NK-92 (cell line): ENCODE results near the gene BCO1.

Experiments
- DNase-seq: peaks from one replicate; lab custom pipeline; 2025; ENCODE audit not compliant: unreplicated experiment; lab: John Stamatoyannopoulos, UW

The BCO1 gene

DNA sequence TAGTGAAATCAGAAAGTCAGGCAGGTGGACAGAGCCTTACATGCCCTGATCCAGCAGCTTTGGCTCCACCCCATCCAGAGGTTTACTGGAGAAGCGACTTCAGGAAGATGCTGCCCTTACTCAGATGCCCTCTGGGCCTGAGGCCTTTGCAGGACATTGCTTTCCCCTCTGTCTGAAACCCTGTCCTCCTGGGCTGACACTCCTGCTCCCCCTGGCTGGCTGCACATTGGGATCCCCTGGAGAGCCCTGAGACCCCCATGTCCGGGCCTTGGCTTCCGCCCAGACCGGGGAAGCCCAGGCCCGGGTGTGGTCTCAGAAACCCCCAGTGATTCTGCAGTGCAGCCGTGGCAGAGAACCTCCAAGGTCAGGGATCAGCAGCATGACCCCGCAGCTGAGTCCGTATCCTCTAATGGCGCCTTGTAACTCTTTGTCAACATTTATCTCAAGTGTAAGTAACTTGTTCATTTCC, 36.6 kb downstream of the BCO1 start:
- DNase-seq, result no peak

DNA sequence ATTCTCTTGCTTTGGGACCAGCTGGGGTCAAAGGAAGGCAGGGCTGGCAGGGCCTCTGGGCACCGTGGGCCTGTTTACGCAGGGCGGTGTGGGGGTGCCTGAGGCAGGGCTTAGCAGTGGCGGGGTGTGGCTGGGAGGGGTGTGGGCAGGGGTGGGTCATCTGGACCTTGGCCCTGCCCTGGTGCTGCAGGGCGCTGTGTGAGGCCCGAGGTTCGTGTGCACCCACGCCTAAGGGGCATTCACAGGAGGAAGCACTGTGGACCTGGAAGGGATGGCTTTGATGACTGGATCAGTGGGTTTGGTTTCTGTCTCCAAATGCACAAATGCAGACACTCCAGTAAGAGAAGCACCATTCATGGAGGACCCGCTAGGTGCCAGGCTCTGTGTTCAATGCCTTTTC, 37.3 kb downstream of the BCO1 start:
- DNase-seq, result no peak

DNA sequence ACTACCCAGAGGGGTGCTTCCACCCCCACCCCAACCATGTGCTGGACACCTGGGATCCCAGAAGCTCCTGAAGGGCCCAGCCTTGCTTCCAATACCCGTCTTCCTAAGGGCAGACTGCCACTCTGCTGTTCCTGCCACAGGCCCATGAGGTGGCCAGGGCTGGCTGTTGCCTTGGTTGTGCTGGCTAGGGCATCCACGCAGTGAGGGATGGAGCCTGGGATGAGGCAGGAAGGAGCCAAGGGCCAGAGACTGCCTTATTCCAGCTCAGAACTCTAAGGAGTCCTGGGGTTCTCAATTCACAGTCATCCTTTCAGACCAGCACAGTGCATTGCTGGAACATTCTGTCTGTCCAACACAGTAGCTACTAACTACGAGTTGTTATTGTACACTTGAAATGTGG, 37.8 kb downstream of the BCO1 start:
- DNase-seq, result no peak

DNA sequence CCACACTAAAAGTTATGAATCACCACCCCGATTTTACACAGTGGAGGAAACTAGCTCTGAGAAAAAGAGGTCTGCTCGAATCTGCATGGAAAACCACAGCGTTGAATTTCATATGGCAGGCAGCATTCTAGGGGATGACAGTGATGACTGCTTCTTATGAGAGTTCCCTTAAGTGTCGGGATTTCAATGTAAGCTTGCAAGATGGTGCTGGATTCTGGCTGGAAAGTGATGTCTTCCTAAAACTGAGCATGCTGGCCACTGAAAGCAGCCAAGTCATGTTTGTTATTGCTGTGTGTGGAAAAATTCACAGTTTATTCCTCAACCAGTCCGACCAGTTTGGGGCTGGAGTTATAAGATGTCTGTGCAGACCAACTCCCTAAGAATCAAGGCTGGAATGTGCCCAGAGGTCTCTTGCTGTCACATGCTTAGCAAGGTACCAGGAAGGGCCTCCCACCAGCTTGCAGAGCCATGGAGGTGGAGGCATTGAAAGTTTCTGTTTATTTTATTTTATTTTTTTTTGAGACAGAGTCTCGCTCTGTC, 39.1 kb downstream of the BCO1 start:
- DNase-seq, result no peak

DNA sequence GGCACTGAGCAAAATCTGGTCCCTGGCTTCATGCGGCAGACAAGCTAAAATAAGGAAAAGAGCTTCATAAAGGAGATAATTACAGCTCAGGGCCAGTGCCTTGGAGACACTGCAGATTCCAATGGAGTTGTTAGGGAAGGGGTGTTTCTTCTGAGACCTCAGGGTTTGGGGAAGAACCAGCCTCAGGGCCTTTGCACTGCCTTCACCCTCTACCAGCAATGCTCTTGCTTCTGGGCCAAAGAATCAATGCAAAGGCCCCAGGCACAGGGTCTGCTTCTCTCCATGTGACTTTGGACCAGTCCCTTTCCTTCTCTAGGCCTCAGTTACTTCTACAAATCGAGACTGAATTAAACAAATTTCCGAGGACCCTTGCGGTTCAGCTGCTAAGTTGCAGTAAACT, 40.0 kb downstream of the BCO1 start:
- no peak for DNase-seq

DNA sequence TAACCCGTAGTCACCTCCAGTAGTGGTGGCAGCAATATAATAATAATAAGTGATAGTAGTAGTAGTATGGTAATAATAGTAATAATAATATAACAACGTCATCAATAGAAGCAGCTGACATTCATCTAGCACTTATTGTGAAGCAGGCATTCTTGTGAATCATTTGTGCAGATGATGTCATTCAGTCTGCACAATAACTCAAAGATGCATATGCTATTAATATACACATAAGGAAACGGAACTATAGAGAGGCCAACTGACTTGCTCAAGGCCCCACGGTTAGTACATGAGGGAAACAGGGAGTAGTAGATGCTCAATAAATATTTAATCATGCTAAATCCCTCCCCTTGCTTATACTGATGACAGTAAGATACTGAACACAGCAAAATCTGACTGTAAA, 40.9 kb downstream of the BCO1 start:
- no peak for DNase-seq

DNA sequence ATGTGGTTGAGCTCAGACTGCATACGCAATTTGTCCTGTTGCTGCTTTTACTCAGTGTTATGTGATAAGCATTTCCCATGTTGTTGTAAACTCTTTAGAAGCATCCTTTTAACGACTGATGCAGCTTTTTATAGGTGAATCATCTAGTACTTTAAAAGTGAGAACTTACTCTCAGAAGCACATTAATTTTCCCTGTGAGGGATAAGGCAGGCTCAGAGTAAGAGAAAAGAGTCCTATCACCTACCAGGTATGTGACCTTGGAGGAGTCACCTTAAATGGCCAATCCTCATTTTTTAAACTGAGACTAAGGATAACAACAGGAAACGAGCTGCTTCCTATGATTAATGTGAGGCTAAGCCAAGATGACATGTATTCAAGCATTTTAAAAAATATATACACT, 41.9 kb downstream of the BCO1 start:
- no peak for DNase-seq

DNA sequence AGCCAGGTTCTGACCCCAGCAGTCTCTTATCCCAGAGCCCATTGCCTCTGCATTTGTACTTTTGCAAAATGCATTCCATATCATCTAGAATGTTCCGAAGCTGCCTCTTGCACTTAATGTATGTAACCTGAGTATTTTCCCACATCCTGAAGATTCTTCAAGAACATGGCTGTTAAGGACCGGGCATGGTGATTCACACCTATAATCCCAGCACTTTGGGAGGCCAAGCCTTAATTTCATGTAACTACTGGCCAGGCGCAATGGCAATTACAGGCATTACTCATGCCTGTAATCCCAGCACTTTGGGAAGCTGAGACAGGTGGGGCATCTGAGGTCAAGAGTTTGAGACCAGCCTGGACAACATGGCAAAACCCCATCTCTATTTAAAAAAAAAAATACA, 44.6 kb downstream of the BCO1 start:
- no peak for DNase-seq

DNA sequence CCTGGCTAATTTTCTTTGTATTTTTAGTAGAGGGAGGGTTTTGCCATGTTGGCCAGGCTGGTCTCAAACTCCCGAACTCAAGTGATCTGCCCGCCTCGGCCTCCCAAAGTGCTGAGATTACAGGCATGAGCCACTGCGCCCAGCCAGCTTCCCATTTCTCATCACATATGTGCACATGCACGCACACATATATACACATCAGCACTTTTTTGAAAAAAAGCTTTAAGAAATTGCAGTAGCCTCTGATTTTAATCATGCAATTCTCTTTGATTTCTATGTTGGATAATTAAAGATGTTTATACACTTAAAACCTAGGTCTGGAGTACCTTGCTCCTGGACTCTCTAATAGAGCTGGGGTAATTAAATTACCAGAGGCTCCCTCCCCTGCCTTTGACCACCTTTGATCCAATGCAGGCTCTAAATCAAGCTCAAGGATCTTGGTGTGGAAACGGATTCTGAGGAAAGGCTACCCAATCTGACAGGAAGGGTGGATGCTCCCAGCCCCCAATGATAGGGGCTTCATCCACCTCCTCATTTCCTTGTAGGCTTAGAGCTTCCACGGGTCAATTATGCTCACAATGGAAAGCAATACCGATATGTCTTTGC, 46.6 kb downstream of the BCO1 start:
- no peak for DNase-seq

DNA sequence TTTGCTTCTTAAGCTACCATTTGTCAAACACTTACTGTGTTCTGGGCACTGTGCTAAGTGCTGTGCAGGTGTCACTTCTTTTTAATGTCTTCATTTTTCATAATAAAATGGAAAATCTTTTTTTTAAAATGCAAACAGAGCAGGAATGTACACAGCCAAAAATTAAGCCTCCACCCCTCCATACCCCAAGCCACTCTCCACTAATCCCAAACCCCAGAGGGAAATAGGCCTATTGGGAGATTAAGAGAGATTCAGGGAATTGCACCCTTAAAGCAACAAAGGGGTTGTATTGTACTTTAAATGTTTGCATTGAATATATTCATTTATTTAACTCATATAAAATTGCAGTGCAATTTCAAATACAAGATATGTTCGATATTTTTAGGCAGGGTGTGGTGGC, 47.7 kb downstream of the BCO1 start:
- no peak for DNase-seq

DNA sequence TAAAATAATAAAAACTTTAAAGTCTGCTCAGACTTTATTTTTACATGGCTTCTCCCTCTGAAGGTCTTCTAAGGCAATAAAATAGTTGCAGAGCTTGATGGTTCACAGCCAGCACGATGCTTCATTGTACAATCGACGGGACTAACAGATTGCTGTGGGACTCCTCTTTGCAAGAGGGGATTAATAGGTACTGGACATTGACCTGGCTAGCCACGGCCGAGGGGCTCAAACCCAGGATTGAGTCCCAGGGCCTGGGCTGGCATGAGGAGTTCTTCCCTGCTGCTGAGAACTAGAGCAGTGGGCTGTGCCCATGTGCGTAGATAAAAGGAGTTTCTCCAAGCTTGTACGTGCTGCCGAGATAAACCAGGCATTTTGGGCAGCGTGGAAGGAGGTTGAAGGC, 52.6 kb downstream of the BCO1 start:
- no peak for DNase-seq

DNA sequence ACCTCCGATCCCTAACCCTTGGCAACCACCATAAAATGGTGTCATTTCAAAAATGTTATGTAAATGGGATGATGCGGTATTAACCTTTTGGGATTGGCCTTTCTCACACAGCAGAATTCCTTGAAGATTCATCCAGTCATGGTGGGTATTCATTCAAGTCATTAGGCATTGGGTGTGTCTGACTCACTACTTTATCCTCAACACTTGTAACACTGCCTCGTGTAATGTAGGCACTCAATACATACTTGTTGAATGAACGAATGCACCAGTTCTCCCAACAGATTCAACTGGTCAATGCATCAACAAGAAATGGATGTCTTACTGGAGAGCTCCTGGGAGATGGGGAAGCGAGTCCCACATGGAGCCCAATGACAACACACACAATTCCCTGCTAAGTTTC, 54.4 kb downstream of the BCO1 start:
- DNase-seq, result no peak

DNA sequence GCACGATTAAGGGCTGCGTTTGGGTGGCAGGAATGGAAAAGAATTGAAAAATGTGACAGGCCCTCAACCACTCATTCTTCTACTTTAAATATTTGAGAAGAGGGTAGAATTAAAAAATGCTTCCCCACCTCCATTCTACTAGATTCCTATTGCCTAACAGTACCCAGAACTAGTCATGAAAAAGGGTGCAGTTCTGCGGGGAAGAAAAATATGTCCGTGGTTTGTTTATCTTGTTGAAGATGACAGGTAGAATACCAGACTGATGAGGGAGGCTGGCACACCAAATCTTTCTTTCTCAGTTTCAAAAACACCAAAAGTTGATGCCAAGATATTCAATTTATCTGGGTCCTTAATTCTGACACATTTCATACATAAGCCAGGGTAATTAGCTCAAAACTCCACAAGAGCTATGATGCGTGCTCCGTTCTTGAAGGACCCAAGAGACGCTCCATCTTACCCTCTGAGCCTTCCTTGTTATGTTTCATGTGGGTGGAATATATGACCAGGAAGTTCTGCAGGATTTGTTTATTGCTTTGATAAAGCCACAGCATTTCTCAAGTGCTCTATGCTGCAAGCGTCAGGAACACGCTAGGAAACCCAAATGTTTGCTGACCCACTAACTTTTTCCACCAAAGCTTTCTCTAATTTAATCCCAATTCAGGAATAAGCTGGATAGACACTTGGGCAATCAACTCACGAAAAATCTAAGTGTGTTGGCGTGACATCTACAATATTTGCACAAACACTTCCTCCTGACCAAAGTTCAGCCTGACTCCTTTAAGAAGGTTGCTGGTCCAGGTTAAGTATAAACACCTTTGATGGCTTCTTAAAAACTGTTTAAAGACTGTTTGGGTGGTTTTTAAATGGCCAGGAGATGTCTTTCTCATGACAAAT, 55.7 kb downstream of the BCO1 start:
- no peak for DNase-seq

DNA sequence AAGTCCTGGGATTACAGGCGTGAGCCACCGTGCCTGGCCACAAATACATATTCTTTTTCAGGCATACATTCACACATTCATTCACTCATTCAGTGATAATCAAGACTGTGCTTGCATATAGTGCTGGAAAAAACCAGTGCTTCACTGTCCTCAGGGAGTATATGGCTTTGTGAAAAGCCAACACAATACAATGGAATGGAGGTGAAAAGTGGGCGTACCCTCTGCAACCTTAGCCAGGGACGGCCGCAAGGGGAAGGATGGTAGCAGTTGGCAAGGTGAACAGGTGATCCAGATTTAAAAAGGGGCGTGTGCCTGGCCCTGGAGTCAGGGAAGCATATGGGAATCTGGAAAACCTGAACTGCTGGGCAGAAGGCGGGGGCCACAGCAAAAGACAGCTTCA, 58.1 kb downstream of the BCO1 start:
- no peak for DNase-seq

DNA sequence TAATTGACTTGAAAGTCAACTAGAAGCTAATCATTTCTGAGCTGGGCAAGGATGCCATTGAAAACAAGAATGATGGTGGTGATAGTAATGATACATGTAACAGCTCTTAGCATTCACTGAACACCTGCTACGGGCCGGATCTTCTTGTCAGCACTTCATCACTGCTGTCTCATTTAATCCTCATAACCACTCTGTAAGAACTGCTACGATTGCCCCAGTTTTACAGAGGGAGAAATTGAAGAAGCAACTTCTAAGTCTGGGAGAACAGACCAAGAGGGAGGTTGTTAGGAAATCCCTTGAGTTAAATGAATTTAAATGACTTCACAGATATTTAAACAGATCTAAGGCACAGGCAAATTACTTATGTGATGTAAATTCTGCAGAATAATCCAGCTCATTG, 69.3 kb downstream of the BCO1 start:
- no peak for DNase-seq

DNA sequence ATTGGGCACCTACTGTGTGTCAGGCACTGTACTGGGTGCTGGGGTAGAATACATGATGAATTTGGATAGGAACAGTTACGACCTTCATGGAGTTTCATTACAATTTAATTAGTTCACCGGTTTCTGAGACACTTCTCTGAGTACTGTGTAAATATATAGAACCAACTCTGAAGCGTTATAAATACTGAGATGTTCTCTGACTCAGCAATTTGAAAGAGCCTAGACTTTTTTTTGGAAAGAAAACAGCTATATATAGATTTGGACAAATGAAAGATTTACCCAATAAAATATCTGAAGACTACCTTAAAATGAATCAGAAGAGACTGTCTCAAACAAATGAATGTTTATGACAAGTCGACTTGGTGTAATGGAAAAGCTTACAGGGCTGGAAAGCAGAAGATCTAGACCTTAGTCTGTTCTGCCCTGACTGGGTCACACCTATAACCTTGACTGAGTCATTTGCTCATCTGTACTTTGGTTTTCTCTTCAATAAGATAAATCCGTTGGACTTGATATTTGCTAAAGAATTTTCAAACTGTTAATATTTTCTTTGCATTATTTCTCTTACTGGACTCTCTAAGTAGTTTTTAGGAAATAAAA, 71.7 kb downstream of the BCO1 start:
- no peak for DNase-seq

DNA sequence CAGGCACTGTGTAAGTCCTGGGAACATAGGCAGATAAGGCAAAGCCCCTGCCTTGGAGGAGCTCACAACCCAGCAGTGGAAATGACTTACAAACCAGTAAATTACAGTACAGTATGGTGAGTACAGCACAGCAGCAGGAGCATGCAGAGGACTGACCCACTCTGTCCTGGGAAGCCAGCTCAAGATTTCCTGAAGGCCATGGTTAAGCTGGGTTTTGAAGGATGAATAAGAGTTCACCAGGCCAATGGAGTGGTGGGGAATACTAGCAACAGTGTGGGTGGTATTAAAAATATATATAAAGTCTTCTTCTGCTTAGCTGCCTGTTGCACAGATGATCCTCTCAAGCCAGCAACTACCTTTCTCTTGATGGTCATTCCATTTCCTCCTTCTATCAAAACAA, 73.3 kb downstream of the BCO1 start:
- no peak for DNase-seq

DNA sequence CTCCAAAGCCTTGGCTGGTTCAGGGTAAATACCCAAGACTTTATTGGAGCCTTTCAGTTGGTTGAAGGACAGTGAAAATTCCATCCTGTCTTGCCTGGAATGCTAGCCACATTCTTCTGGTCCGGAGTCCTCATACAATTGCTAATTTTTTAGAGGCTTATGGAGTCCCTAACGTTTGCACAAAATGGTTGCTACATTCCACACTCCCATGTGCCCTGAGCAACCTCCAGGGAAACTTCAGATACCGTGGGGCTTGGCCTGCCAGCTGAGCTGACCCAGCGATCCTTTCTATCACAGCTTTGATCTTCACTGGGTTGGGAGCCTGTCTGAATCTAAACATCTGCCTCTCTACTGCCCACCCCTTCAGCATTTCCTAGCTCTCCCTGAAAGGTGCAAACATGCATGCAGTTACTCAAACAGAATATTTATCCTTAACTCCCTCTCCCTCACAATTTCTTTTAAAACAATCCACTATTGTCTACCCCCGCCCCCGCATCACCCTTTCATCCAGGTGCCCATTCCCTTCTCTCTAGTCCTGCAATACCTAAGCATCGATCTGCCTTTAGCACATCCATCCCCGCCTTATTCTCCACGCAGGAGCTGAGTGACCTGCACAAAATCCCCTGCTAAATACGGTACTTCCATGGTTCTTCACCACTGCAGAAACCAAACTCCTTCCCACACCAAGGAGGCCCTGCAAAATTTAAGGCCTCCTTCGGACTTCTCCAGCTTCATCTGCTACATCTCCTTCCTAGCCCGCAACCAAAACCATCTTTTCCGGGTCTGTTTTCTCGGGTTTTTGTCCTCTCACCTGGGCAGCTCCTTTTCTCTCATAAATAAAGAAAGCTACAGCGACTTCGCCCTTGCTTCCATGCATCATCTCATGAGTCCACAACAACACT, 75.5 kb downstream of the BCO1 start:
- DNase-seq, result no peak

DNA sequence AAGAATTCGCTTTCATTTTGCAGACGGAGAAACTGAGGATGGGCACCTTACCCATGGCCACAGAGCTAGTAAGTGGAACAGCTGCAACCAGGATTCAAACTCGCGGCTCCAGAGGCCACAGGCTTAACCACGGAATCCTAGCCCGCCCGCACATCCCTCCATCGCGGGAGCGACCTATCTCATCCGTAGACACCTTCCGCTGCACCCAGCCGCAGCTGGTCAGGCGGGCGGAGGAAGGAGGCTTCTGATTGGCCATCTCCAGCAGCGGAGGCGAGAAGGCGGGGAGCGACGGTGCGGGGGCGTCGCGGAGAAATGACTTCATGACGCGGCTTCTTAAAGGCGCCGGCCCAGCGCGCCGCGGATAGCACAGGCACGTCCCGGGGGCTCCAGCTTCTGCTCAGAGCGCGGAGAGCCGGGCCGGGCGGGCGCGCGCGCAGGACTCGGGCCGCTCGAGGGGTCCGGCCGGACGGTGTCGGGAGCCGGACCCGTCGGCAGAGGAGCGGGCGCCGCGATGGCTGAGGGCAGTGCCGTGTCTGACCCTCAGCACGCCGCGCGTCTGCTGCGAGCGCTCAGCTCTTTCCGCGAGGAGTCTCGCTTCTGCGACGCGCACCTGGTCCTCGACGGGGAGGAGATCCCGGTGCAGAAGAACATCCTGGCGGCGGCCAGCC, 76.2 kb downstream of the BCO1 start, which contains the start of gene GAN:
Gene GAN, plus strand, starts transcription at position 360 of the 668 bp plus-strand sequence. Its CDS starts 152 bp downstream, at position 512.
- DNase-seq, result peak; percentile 35
